ENCODE data around the gene PLXDC1. TPM values are rescaled to one million over a fixed set of nuclear protein-coding genes. Genes with fewer than 3 reads are reported as not detected.
A peak's percentile ranks its signal among the peaks of the same experiment; 100 is the strongest.

Gene PLXDC1
- polyA plus RNA-seq = 1 to 10 TPM; 2.8 to 9.7 (median 6.8) TPM

GRCh38 chr17:39151150-39151942, at the start of gene PLXDC1:
TSS of gene PLXDC1 (minus strand) at chr17:39151637. CDS start at chr17:39151437, 200 bp downstream.
- H3K4me3 Mint-ChIP-seq = peak within 1 kb of the TSS; percentile 97 to 100 (median 98)
- peak; percentile 23 to 29 (median 28) for DNase-seq
- H3K27me3 Mint-ChIP-seq (ENCODE audit: low read depth in 3 of 3) = peaks cover 33 to 48% (median 37%) of the 10 kb centered on the region in 3 donors

GRCh38 chr17:39200957-39201510, 49.6 kb upstream of the PLXDC1 start:
- Mint-ChIP-seq H3K4me1 (peaks cover 49 to 57% of the 10 kb centered on the region in 2 donors), H3K36me3 (peaks cover 13 to 31% (median 15%) of the 10 kb centered on the region in 3 donors)

More at GRCh38 chr17:39151150-39151942, at the start of gene PLXDC1:
- Mint-ChIP-seq H3K9me3 (peaks cover 0 to 6% (median 0%) of the 10 kb centered on the region in 6 donors), H3K27ac (peak within 1 kb of the TSS; percentile 66 to 98 (median 94)), H3K36me3 (peaks cover 0 to 5% (median 3%) of the 10 kb centered on the region in 3 donors), H3K4me1 (peaks cover 45 to 55% of the 10 kb centered on the region in 2 donors)

GRCh38 chr17:39200070-39200879, 48.8 kb upstream of the PLXDC1 start, which contains the start of gene RPL19:
TSS of gene RPL19 (plus strand) at chr17:39200283. CDS start at chr17:39200345, 62 bp downstream.
- H3K4me1 Mint-ChIP-seq = peaks cover 56 to 64% of the 10 kb centered on the region in 2 donors
- peak within 1 kb of the TSS; percentile 91 to 96 (median 93) for H3K4me3 Mint-ChIP-seq

More at GRCh38 chr17:39200957-39201510, 49.6 kb upstream of the PLXDC1 start:
- Mint-ChIP-seq H3K9me3 (no peaks in the 10 kb centered on the region), H3K27ac (peak overlapping the region; percentile 99 to 100 (median 100)), H3K27me3 (ENCODE audit: low read depth in 3 of 3) (peaks cover 10 to 16% (median 15%) of the 10 kb centered on the region in 3 donors), H3K4me3 (peak overlapping the region; percentile 91 to 96 (median 93))
- DNase-seq = no peak

GRCh38 chr17:39199820-39200069, 48.3 kb upstream of the PLXDC1 start:
- Mint-ChIP-seq H3K27me3 (ENCODE audit: low read depth in 3 of 3) (peaks cover 10 to 16% (median 15%) of the 10 kb centered on the region in 3 donors), H3K36me3 (peaks cover 11 to 27% (median 13%) of the 10 kb centered on the region in 3 donors), H3K27ac (peak overlapping the region; percentile 99 to 100 (median 100)), H3K4me3 (peak overlapping the region; percentile 91 to 96 (median 93)), H3K9me3 (no peaks in the 10 kb centered on the region), H3K4me1 (peaks cover 57 to 67% of the 10 kb centered on the region in 2 donors)
- DNase-seq = peak; percentile 92 to 95 (median 94)

More at GRCh38 chr17:39200070-39200879, 48.8 kb upstream of the PLXDC1 start, which contains the start of gene RPL19:
- peaks cover 10 to 16% (median 15%) of the 10 kb centered on the region in 3 donors for H3K27me3 Mint-ChIP-seq (ENCODE audit: low read depth in 3 of 3)
- H3K27ac Mint-ChIP-seq = peak within 1 kb of the TSS; percentile 99 to 100 (median 100)
- peak; percentile 88 to 93 (median 92) for DNase-seq
- H3K36me3 Mint-ChIP-seq = peaks cover 13 to 31% (median 15%) of the 10 kb centered on the region in 3 donors
- no peaks in the 10 kb centered on the region for H3K9me3 Mint-ChIP-seq

- no peak for DNase-seq
- Mint-ChIP-seq H3K27me3 (ENCODE audit: low read depth in 3 of 3) (peaks cover 10 to 16% (median 15%) of the 10 kb centered on the region in 3 donors), H3K36me3 (peaks cover 8 to 16% (median 13%) of the 10 kb centered on the region in 3 donors), H3K9me3 (no peaks in the 10 kb centered on the region), H3K27ac (peak overlapping the region in 5 of 6 donors; percentile 29 to 100 (median 99)), H3K4me1 (peaks cover 63 to 64% of the 10 kb centered on the region in 2 donors), H3K4me3 (peak overlapping the region; percentile 76 to 95 (median 91))
Measured at GRCh38 chr17:39198186-39198566, 46.7 kb upstream of the PLXDC1 start.

GRCh38 chr17:39197380-39198185, 46.1 kb upstream of the PLXDC1 start, which contains the start of gene CACNB1:
TSS of gene CACNB1 (minus strand) at chr17:39197669. CDS start at chr17:39197495, 174 bp downstream.
- Mint-ChIP-seq H3K27ac (peak within 1 kb of the TSS in 5 of 6 donors; percentile 66 to 100 (median 99)), H3K4me3 (peak within 1 kb of the TSS; percentile 80 to 95 (median 91)), H3K4me1 (peaks cover 58 to 60% of the 10 kb centered on the region in 2 donors), H3K9me3 (no peaks in the 10 kb centered on the region), H3K36me3 (peaks cover 4 to 12% (median 9%) of the 10 kb centered on the region in 3 donors), H3K27me3 (ENCODE audit: low read depth in 3 of 3) (peaks cover 8 to 16% (median 15%) of the 10 kb centered on the region in 3 donors)
- peak; percentile 54 to 64 (median 62) for DNase-seq

GRCh38 chr17:39196808-39197291, 45.4 kb upstream of the PLXDC1 start:
- peak overlapping the region in 3 of 6 donors; percentile 24 to 66 (median 24) for H3K27ac Mint-ChIP-seq
- peaks cover 57 to 58% of the 10 kb centered on the region in 2 donors for H3K4me1 Mint-ChIP-seq
- peak overlapping the region; percentile 64 to 95 (median 80) for H3K4me3 Mint-ChIP-seq

GRCh38 chr17:39196241-39196807, 44.9 kb upstream of the PLXDC1 start:
- peak overlapping the region; percentile 66 to 95 (median 80) for H3K4me3 Mint-ChIP-seq
- DNase-seq = no peak
- H3K27me3 Mint-ChIP-seq (ENCODE audit: low read depth in 3 of 3) = peaks cover 8 to 16% (median 12%) of the 10 kb centered on the region in 3 donors
- H3K36me3 Mint-ChIP-seq = peaks cover 4 to 8% (median 7%) of the 10 kb centered on the region in 3 donors
- H3K4me1 Mint-ChIP-seq = peaks cover 53% of the 10 kb centered on the region in 2 donors
- peak overlapping the region in 5 of 6 donors; percentile 34 to 82 (median 71) for H3K27ac Mint-ChIP-seq
- H3K9me3 Mint-ChIP-seq = no peaks in the 10 kb centered on the region

More at GRCh38 chr17:39196808-39197291, 45.4 kb upstream of the PLXDC1 start:
- Mint-ChIP-seq H3K9me3 (no peaks in the 10 kb centered on the region), H3K27me3 (ENCODE audit: low read depth in 3 of 3) (peaks cover 8 to 16% (median 14%) of the 10 kb centered on the region in 3 donors), H3K36me3 (peaks cover 4 to 10% (median 8%) of the 10 kb centered on the region in 3 donors)
- peak in 2 of 3 donors; percentile 28 to 39 for DNase-seq

GRCh38 chr17:39195568-39196160, 44.2 kb upstream of the PLXDC1 start:
- peak; percentile 26 to 38 (median 29) for DNase-seq
- H3K27ac Mint-ChIP-seq = peak overlapping the region; percentile 37 to 86 (median 78)
- H3K36me3 Mint-ChIP-seq = peaks cover 4 to 8% (median 7%) of the 10 kb centered on the region in 3 donors
- peak overlapping the region; percentile 66 to 95 (median 73) for H3K4me3 Mint-ChIP-seq
- peaks cover 46 to 47% of the 10 kb centered on the region in 2 donors for H3K4me1 Mint-ChIP-seq
- H3K27me3 Mint-ChIP-seq (ENCODE audit: low read depth in 3 of 3) = peaks cover 8 to 12% (median 10%) of the 10 kb centered on the region in 3 donors
- H3K9me3 Mint-ChIP-seq = no peaks in the 10 kb centered on the region

- H3K9me3 Mint-ChIP-seq = no peaks in the 10 kb centered on the region
- peaks cover 42 to 43% of the 10 kb centered on the region in 2 donors for H3K4me1 Mint-ChIP-seq
- peaks cover 4 to 8% (median 7%) of the 10 kb centered on the region in 3 donors for H3K36me3 Mint-ChIP-seq
- H3K27me3 Mint-ChIP-seq (ENCODE audit: low read depth in 3 of 3) = peaks cover 4 to 7% (median 7%) of the 10 kb centered on the region in 3 donors
- peak overlapping the region in 2 of 5 donors; percentile 5 to 80 for H3K4me3 Mint-ChIP-seq
- peak overlapping the region in 4 of 6 donors; percentile 40 to 82 (median 78) for H3K27ac Mint-ChIP-seq
- no peak for DNase-seq
Measured at GRCh38 chr17:39194985-39195524, 43.6 kb upstream of the PLXDC1 start.
